GM12873 (cell line): ENCODE measurements around the gene COX5B.

ENCODE experiments used
- CTCF ChIP-seq: IDR thresholded peaks from 2 replicates; pipeline ENCODE4 v1.5.1; 2012; ENCODE audit warnings: low read depth, mild to moderate bottlenecking, moderate library complexity, low read length, control low read depth; ENCODE audit not compliant: insufficient read depth; ENCODE audit errors: missing control alignments

Gene COX5B

GRCh38 chr2:97659256-97660043, 13.6 kb downstream of the COX5B start:
- TF ChIP-seq CTCF, result no peak

GRCh38 chr2:97660044-97660774, 14.3 kb downstream of the COX5B start:
- no peak for TF ChIP-seq CTCF

GRCh38 chr2:97660775-97661389, 15.0 kb downstream of the COX5B start:
- TF ChIP-seq CTCF, result no peak

- TF ChIP-seq CTCF, result no peak
These were observed 16.1 kb downstream of the COX5B start for GRCh38 chr2:97661927-97662326.

- no peak for TF ChIP-seq CTCF
These were observed 16.6 kb downstream of the COX5B start for GRCh38 chr2:97662386-97662894.

- TF ChIP-seq CTCF, result no peak
These were observed 17.2 kb downstream of the COX5B start for GRCh38 chr2:97662895-97663625.

DNA sequence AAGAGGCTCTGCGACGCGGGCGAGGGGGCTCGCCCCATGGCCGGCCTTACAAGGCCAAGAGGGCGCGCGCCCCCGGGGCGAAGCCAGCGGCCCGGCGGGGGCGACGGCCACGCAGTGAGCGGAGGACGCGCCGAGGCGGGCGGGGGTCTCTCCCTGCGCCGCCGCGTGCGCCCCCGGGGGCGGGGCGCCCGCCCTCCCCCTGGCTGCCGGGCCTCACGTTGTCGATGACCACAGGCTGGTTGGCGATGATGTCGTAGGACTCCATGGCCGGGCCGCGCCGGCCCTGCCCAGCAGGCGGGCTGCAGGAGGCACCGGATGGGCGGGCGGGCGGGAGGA, 17.7 kb downstream of the COX5B start:
- TF ChIP-seq CTCF, result no peak
